Stomach (tissue), 4 donors: ENCODE results near the gene NSD1.

ENCODE experiments used
- EP300 ChIP-seq: sonication (generic); formaldehyde crosslinking; IDR thresholded peaks from one replicate; pipeline ENCODE4 v1.6.1; 2017; ENCODE audit warnings: antibody characterized with exemption
- TF ChIP-seq, protein P1 (sequence below), 7 experiments: fragments of 450-650 bp in 4 of 7; fragments of 200-600 bp in 3 of 7; sonication (generic) in 3 of 7; IDR thresholded peaks; one replicate each; pipeline ENCODE4 v1.5.1; 2016 to 2019; ENCODE audit warnings: antibody characterized with exemption in 7 of 7, control low read depth in 2 of 7, mild to moderate bottlenecking in 1 of 7

DNA sequence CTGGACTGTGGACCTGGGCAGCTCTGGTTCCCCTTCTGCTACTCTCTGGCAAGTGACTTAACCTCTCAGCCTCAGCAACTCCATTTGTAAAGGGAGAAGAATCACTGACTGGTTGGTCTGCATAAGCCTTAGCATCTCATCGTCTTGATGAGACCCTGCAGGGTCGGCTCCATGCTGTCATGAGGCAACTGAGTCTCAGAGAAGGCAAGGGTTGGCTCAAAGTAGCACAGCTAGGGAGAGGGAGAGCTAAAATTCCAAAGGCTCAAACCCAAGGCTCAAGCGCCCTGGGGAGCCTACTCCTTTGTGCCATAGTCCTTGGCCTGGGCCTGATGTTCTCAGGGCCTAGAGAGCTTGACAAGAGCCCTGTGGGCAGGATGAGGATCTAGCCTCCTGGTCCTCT, 42.3 kb upstream of the NSD1 start:
- TF ChIP-seq EP300: no peak
- TF ChIP-seq, protein P1, sequence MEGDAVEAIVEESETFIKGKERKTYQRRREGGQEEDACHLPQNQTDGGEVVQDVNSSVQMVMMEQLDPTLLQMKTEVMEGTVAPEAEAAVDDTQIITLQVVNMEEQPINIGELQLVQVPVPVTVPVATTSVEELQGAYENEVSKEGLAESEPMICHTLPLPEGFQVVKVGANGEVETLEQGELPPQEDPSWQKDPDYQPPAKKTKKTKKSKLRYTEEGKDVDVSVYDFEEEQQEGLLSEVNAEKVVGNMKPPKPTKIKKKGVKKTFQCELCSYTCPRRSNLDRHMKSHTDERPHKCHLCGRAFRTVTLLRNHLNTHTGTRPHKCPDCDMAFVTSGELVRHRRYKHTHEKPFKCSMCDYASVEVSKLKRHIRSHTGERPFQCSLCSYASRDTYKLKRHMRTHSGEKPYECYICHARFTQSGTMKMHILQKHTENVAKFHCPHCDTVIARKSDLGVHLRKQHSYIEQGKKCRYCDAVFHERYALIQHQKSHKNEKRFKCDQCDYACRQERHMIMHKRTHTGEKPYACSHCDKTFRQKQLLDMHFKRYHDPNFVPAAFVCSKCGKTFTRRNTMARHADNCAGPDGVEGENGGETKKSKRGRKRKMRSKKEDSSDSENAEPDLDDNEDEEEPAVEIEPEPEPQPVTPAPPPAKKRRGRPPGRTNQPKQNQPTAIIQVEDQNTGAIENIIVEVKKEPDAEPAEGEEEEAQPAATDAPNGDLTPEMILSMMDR (IDR thresholded peaks at IDR 0.05): no peak
